HepG2 (cell line): ENCODE data around the gene INHBC. TPM values are rescaled to one million over a fixed set of nuclear protein-coding genes. Genes with fewer than 3 reads are reported as not detected.

ENCODE experiments used
- ATF2 ChIP-seq: sonication (generic); formaldehyde crosslinking; IDR thresholded peaks from 2 replicates; pipeline ENCODE4 v1.4.0; 2020; ENCODE audit warnings: missing genetic modification reagents
- CEBPZ ChIP-seq: IDR thresholded peaks from 2 replicates; pipeline ENCODE4 v1.6.1; 2012; ENCODE audit warnings: low read length, improper control_type of control experiment
- EP300 ChIP-seq, 3 experiments: sonication (generic) in 1 of 3; formaldehyde crosslinking in 1 of 3; IDR thresholded peaks; 2 replicates each; pipeline versions ENCODE4 v1.5.1 to v1.6.1; 2011 to 2020; ENCODE audit warnings: low read depth in 2 of 3, low read length in 2 of 3, borderline replicate concordance in 1 of 3, improper control_type of control experiment in 1 of 3, mild to moderate bottlenecking in 1 of 3, missing genetic modification reagents in 1 of 3, moderate library complexity in 1 of 3
- ESRRA ChIP-seq: sonication (generic); formaldehyde crosslinking; IDR thresholded peaks from 2 replicates; pipeline ENCODE4 v1.5.1; 2020; ENCODE audit warnings: mild to moderate bottlenecking, low read depth, missing genetic modification reagents
- FOXA1 ChIP-seq, 2 experiments: fragments of 450-650 bp in 1 of 2; sonication (generic) in 1 of 2; formaldehyde crosslinking in 1 of 2; IDR thresholded peaks; 2 replicates each; pipeline versions ENCODE4 v1.4.0 to v1.6.1; 2016 to 2020; ENCODE audit warnings: missing genetic modification reagents in 1 of 2
- FOXO1 ChIP-seq: sonication (generic); formaldehyde crosslinking; IDR thresholded peaks from 2 replicates; pipeline ENCODE4 v1.4.0; 2020; ENCODE audit warnings: missing genetic modification reagents
- GABPA ChIP-seq, 2 experiments: IDR thresholded peaks; 2 replicates each; pipeline ENCODE4 v1.6.1; 2011 to 2016; ENCODE audit warnings: low read depth in 2 of 2, low read length in 1 of 2, missing biosample characterization in 1 of 2, missing genetic modification characterization in 1 of 2
- GLI4 ChIP-seq: sonication (generic); formaldehyde crosslinking; IDR thresholded peaks from 2 replicates; pipeline ENCODE4 v1.5.1; 2020; ENCODE audit warnings: missing genetic modification reagents, mild to moderate bottlenecking, moderate library complexity, borderline replicate concordance
- HNRNPL ChIP-seq: fragments of 200-400 bp; formaldehyde crosslinking; IDR thresholded peaks from 2 replicates; pipeline ENCODE4 v1.6.1; 2017; ENCODE audit warnings: mild to moderate bottlenecking, low read depth, low read length
- HNRNPUL1 ChIP-seq: fragments of 200-400 bp; formaldehyde crosslinking; IDR thresholded peaks from 2 replicates; pipeline ENCODE4 v1.6.1; 2017; ENCODE audit warnings: low read depth, mild to moderate bottlenecking, low read length, moderate library complexity
- MIER3 ChIP-seq: IDR thresholded peaks from 2 replicates; pipeline ENCODE4 v1.6.1; 2016; ENCODE audit warnings: missing compliant biosample characterization, borderline replicate concordance
- NONO ChIP-seq, 2 experiments: fragments of 450-650 bp in 1 of 2; sonication (generic) in 1 of 2; formaldehyde crosslinking in 1 of 2; IDR thresholded peaks in 1 of 2; conservative IDR thresholded peaks in 1 of 2; 2 replicates each; pipeline versions ENCODE4 v1.6.1 to v1.8.0; 2017 to 2022; ENCODE audit warnings: mild to moderate bottlenecking in 1 of 2, missing genetic modification reagents in 1 of 2, moderate library complexity in 1 of 2
- SAP130 ChIP-seq: IDR thresholded peaks from 2 replicates; pipeline ENCODE4 v1.6.1; 2016; ENCODE audit warnings: low read depth
- TSC22D2 ChIP-seq: sonication (generic); formaldehyde crosslinking; IDR thresholded peaks from 2 replicates; pipeline ENCODE4 v1.5.1; 2020; ENCODE audit warnings: missing genetic modification reagents, mild to moderate bottlenecking, borderline replicate concordance
- YY1 ChIP-seq: IDR thresholded peaks from 2 replicates; pipeline ENCODE4 v1.6.1; 2011; ENCODE audit warnings: low read length, low read depth, moderate library complexity, mild to moderate bottlenecking; ENCODE audit not compliant: insufficient read depth, insufficient replicate concordance
- ZFP36L2 ChIP-seq: sonication (generic); formaldehyde crosslinking; IDR thresholded peaks from 2 replicates; pipeline ENCODE4 v1.4.0; 2020; ENCODE audit warnings: missing genetic modification reagents
- ZNF17 ChIP-seq: sonication (generic); formaldehyde crosslinking; IDR thresholded peaks from 2 replicates; pipeline ENCODE4 v1.5.0; 2020; ENCODE audit warnings: mild to moderate bottlenecking, missing genetic modification reagents
- ZNF549 ChIP-seq: sonication (generic); formaldehyde crosslinking; IDR thresholded peaks from 2 replicates; pipeline ENCODE4 v1.5.0; 2020; ENCODE audit warnings: missing genetic modification reagents
- ZNF558 ChIP-seq: sonication (generic); formaldehyde crosslinking; IDR thresholded peaks from 2 replicates; pipeline ENCODE4 v1.9.0; 2022; ENCODE audit warnings: mild to moderate bottlenecking, missing genetic modification reagents, borderline replicate concordance
- ZNF605 ChIP-seq: sonication (generic); formaldehyde crosslinking; IDR thresholded peaks from 2 replicates; pipeline ENCODE4 v1.8.0; 2022; ENCODE audit warnings: mild to moderate bottlenecking, missing genetic modification reagents
- ZNF75D ChIP-seq: sonication (generic); formaldehyde crosslinking; IDR thresholded peaks from 2 replicates; pipeline ENCODE4 v1.8.1; 2023; ENCODE audit warnings: missing genetic modification reagents, mild to moderate bottlenecking, borderline replicate concordance
- ZNF788 ChIP-seq: sonication (generic); formaldehyde crosslinking; IDR thresholded peaks from 2 replicates; pipeline ENCODE4 v1.5.0; 2020; ENCODE audit warnings: mild to moderate bottlenecking, missing genetic modification reagents, borderline replicate concordance
- polyA plus RNA-seq, 8 experiments: library from polyadenylated mRNA; depleted of rRNA in 3 of 8; stranded (reverse) in 7 of 8; unstranded in 1 of 8; fragments of >200 nt; fragmentation: Illumina TruSeq in 4 of 8; extraction: Trizol in 4 of 8; gene quantifications; 2 replicates each; pipeline versions ENCODE4 v1.2.1 to v1.2.3, GENCODE V29; 2011 to 2016; ENCODE audit warnings: low read depth in 4 of 8, missing spikeins in 1 of 8, mixed read lengths in 1 of 8; ENCODE audit not compliant: insufficient read depth in 1 of 8
- total RNA-seq, 5 experiments: library from RNA; depleted of rRNA; stranded (reverse); fragments of >200 nt; fragmentation: Illumina TruSeq; extraction: Trizol; gene quantifications; 2 replicates each; pipeline ENCODE4 v1.2.3, GENCODE V29; 2016; ENCODE audit warnings: low read depth in 1 of 5
- TF ChIP-seq, protein P1 (sequence below): sonication (generic); formaldehyde crosslinking; IDR thresholded peaks from 2 replicates; pipeline ENCODE4 v1.5.0; 2020; ENCODE audit warnings: mild to moderate bottlenecking, missing genetic modification reagents, moderate library complexity

Gene INHBC
- total and polyA plus RNA-seq, 2 of the 13 experiments (the other 11 are each of a cell fraction or from before 2014, with no cell fraction given) = 1.8 to 13.8 TPM

- TF ChIP-seq EP300 (IDR thresholded peaks at IDR 0.05; ENCODE audit: low read depth in 2 of 2, low read length in 2 of 2) (peak in 1 of 2 experiments; percentile 5; a peak in 1 of 4 replicates), EP300 (CRISPR knock-in tag; IDR thresholded peaks at IDR 0.05; ENCODE audit: borderline replicate concordance) (0 out of 2 replicates have a peak, but pooled peaks have one; percentile 8), HNRNPL (no peak), CEBPZ (no peak), YY1 (peak; percentile 39), GLI4 (CRISPR knock-in tag) (no peak), FOXO1 (CRISPR knock-in tag) (no peak), ZNF605 (CRISPR knock-in tag) (0 out of 2 replicates have a peak, but pooled peaks have one; percentile 50), ZFP36L2 (CRISPR knock-in tag) (no peak), ZNF788 (CRISPR knock-in tag) (no peak), FOXA1 (IDR thresholded peaks at IDR 0.05) (no peak), FOXA1 (CRISPR knock-in tag; IDR thresholded peaks at IDR 0.05) (no peak), ESRRA (no peak), SAP130 (CRISPR knock-in tag) (peak; percentile 47; the same call in 1 of the 2 replicates), HNRNPUL1 (no peak), ZNF549 (CRISPR knock-in tag) (no peak), TSC22D2 (CRISPR knock-in tag) (0 out of 2 replicates have a peak, but pooled peaks have one; percentile 31), NONO (IDR thresholded peaks at IDR 0.05) (no peak), NONO (CRISPR knock-in tag; conservative IDR thresholded peaks at IDR 0.05) (0 out of 2 replicates have a peak, but pooled peaks have one; percentile 30), ZNF558 (CRISPR knock-in tag) (no peak), GABPA (IDR thresholded peaks at IDR 0.05; ENCODE audit: low read depth, low read length) (no peak), GABPA (CRISPR knock-in tag; IDR thresholded peaks at IDR 0.05; ENCODE audit: low read depth) (no peak), ZNF17 (CRISPR knock-in tag) (no peak), ATF2 (CRISPR knock-in tag) (no peak), ZNF75D (CRISPR knock-in tag) (no peak), MIER3 (no peak; the same call in 1 of the 2 replicates)
- TF ChIP-seq, protein P1, sequence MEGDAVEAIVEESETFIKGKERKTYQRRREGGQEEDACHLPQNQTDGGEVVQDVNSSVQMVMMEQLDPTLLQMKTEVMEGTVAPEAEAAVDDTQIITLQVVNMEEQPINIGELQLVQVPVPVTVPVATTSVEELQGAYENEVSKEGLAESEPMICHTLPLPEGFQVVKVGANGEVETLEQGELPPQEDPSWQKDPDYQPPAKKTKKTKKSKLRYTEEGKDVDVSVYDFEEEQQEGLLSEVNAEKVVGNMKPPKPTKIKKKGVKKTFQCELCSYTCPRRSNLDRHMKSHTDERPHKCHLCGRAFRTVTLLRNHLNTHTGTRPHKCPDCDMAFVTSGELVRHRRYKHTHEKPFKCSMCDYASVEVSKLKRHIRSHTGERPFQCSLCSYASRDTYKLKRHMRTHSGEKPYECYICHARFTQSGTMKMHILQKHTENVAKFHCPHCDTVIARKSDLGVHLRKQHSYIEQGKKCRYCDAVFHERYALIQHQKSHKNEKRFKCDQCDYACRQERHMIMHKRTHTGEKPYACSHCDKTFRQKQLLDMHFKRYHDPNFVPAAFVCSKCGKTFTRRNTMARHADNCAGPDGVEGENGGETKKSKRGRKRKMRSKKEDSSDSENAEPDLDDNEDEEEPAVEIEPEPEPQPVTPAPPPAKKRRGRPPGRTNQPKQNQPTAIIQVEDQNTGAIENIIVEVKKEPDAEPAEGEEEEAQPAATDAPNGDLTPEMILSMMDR (CRISPR knock-in tag) = peak; percentile 98
These were observed 18.4 kb downstream of the INHBC start (continued) for GRCh38 chr12:57452937-57453509.
